Raji (cell line): ENCODE data around the gene HBB.
"Not testable (repeated sequence)": the region's sequence is repeated elsewhere in the genome, so short reads cannot be mapped to it uniquely, and the experiment has no call there.

Experiments
- POLR2A ChIP-seq: IDR thresholded peaks from 2 replicates; pipeline ENCODE4 v1.6.1; 2011; ENCODE audit warnings: low read depth, low read length, control low read depth; ENCODE audit not compliant: insufficient read depth

The HBB gene

DNA sequence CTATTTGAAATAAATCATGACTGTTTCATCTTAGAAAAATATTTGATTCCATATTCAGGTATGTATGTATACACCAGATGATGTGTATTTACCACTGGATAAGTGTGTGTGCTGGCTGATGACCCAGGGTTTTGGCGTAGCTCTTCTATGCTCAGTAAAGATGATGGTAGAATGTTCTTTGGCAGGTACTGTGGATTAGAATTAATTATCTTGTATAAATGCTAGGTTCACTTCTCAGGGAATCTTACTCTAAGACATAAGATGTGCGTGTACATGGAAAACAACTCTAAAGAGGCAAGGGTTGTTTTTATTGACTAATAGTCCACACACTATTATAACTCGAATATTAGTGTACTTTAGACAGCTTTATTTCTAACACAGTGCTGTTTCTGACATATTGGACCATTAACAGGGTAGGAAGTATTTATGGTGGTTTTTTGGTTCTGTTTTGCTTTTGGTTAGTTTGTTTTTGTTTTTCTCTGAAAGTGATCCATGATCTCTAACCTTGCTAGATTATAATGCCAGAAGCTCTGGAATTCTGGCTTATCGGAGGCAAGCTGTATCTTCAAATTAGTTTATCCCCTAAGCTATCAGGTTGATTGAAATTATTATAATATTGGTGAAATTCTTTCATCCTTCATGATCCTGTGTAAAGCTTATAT, 23.8 kb upstream of the HBB start:
- TF ChIP-seq POLR2A = no peak

DNA sequence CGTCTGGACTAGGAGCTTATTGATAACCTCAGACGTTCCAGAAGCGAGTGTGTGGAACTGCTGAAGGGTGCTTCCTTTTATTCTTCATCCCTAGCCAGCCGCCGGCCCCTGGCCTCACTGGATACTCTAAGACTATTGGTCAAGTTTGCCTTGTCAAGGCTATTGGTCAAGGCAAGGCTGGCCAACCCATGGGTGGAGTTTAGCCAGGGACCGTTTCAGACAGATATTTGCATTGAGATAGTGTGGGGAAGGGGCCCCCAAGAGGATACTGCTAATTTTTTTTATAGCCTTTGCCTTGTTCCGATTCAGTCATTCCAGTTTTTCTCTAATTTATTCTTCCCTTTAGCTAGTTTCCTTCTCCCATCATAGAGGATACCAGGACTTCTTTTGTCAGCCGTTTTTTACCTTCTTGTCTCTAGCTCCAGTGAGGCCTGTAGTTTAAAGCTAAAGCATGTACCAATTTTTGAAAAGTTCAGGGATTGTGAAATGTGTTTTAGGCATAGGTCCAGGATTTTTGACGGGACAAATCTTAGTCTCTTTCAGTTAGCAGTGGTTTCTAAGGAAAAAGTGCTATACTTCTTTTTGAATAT, 23.0 kb upstream of the HBB start, which contains the start of gene HBG1:
Gene HBG1 (minus strand): TSS at position 51 of the 590 bp plus-strand sequence. CDS start 53 bp downstream, outside the sequence.
- not testable (repeated sequence) for TF ChIP-seq POLR2A

GRCh38 chr11:5247472-5248192, 20.8 kb upstream of the HBB start:
- TF ChIP-seq POLR2A = no peak

DNA sequence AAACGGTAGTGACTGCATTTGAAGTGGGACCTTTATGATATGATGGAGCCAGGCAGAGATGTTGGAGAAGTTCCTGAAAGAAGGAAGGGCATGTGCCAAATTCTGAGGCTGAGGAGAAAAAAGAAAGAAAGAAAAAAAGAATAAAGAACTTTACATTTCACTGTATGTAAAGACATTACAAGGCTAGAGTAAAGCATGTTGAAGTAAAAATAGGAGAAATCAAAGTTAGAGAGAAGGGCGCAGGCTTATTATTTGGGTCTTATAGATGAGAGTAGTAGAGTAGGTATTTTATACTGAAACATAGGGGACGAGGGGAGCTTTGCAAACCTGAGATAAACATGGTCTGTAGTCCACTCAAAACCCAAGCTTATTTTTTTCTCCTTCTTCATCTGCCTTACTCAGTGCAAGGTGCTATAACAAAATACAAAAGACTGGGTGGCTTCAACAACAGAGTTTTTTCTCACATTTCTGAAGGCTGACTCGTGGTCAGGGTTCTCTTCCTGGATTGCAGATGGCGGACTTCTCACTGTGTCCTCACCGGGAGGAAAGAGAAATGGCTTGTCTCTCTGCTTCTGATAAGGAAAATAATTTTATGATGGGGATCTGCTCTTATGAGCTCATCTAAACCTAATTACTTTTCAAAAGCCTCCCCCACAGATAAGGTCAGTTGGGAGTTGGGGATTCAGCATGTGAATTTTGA, 20.1 kb upstream of the HBB start:
- TF ChIP-seq POLR2A = no peak

DNA sequence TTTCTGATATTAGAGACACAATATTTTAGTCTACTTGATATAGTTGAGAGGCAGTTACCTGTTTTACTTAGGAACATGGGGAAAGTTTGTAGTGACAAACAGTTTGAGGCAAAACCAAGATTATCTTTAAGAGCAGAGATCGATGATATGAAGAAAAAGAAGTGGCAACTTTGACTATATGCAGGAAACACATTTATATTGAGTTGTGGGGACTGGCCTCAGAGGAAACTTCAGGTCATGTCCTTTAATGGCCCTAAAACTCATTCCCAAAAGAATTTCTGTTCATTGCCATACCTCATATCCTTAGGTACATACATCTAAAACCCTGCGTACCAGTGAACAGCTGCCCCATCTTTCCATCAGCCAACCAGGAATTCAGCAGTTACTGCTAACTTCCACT, 18.3 kb upstream of the HBB start:
- TF ChIP-seq POLR2A = no peak

DNA sequence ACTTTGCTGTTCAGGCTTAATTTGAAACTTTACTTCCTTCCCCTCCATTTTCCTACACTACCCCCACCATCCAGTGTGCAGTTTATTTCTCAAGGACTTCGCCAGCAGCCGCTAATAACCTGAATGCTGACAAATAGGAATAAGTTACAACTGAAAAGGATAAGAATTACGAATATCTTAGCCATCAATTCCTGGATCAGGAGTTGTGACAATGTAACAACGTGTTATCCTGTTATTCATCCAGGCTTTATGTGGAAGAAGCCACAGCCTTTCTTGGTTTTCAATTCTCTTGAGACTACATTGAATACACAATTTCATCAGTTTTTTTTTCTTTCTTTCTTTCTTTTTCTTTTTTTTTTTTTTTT, 16.9 kb upstream of the HBB start:
- no peak for TF ChIP-seq POLR2A

DNA sequence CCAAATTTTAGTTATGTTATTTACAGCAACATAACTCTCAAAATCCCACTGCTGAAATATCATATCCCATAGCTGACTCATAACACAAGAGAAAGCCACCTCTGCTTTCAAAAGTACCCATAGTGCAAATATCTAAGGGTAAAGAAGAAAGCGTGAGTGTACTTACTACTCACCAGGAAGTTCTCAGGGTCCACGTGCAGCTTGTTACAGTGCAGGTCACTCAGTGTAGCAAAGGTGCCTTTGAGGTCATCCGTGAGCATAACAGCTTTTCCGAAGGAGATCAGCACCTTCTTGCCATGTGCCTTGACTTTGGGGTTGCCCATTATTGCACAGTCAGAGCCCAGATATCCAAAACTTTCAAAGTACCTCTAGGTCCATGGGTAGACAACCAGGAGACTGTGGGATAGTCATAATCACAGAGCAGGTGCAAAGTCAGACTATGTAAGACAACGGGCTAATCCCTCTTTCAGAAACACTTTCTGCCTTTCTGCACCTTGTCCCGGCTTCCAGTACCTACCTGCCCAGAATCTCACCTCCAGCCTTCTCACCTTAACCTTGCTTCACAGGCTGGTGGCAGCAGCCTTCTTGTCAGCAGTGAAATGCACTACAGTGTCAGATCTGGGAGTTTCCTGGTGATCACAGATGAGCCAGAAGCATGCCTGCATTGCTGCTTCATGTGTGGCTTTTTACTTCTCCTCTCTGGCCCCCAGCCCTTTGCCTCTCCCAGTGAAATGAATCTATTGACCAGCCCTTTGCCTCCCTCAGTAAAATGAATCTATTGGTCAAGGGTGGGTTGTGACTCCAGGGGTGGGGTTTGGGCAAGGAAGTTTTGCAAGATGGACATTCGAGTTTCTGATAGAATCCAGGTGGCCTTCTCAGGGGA, 16.3 kb upstream of the HBB start:
- no peak for TF ChIP-seq POLR2A

- TF ChIP-seq POLR2A = no peak
Measured at GRCh38 chr11:5242208-5242607, 15.3 kb upstream of the HBB start.

- TF ChIP-seq POLR2A = no peak
Measured at GRCh38 chr11:5241458-5241857, 14.6 kb upstream of the HBB start.

DNA sequence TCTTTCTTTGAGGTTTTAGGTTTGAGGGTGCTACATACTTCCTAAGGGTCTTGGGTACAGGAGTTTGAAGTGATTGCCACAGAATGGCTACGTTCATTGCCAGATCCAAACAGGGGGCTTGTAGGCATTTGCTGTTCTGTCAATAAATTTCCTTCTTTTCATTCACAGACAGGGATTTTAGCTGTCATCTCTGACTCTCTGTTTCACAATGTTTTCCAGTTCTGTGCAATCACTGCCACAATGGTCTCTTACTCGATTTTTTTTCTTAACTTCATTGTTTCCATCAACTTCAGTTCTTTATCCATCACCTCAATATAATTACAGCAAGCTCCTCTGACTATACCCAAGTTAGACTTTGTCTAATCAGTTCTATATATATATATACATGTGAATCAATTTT, 13.6 kb upstream of the HBB start:
- no peak for TF ChIP-seq POLR2A

- TF ChIP-seq POLR2A = no peak
Measured at GRCh38 chr11:5240056-5240455, 13.2 kb upstream of the HBB start.

GRCh38 chr11:5239046-5239445, 12.2 kb upstream of the HBB start:
- TF ChIP-seq POLR2A = no peak

GRCh38 chr11:5238486-5238885, 11.6 kb upstream of the HBB start:
- TF ChIP-seq POLR2A = no peak

- TF ChIP-seq POLR2A = no peak
Measured at GRCh38 chr11:5237420-5237819, 10.5 kb upstream of the HBB start.
